SW 1271 (cell line): ENCODE results near the gene RNH1.

ENCODE experiments used
- DNase-seq, 2 experiments: peaks; one replicate each; lab custom pipeline; 2025; lab: John Stamatoyannopoulos, UW

The RNH1 gene

GRCh38 chr11:537622-538430, 30.8 kb upstream of the RNH1 start:
- DNase-seq, result no peak

DNA sequence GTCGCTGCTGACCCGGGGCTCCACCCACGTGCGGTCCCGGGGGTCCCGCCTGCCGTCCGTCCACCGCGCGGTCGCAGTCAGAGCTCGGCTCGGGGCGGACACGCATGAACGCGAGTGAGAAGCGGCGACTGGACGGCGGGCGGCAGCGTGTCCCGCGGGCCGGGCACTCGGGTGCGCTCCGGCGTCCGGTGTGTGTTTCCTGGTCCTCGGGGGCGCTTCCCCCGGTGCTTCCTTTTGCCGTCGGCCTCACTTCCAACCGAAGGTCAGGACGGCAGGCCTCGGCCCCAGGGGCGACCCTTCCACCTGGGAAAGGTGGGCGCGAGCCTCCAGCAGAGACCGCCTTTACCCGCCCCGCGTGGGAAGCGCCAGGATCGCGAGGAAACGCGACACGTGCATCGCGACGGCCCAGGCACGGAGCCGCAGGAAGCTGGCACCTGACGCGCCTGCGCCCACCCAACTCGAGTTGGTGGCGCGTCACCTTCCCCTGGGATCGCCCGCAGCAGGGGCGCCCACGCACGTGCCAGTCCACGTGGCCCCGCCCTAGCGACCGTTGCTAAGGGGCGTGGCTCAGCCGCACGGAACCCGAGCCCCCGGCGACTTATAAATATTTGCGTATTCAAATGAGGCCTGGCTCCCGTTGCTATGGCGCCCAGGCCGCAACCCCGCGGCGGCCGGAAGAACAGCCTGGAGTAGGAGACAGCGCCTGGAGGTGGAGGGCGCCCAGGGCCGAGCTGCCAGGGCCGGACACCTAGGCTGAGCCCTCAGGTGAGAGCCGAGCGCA, 30.0 kb upstream of the RNH1 start, which contains the start of gene LRRC56:
Gene LRRC56 (plus strand): TSS at position 687 of the 781 bp plus-strand sequence. CDS start 3,158 bp downstream, outside the sequence.
- peak in 1 of 2 experiments; percentile 49 for DNase-seq

- DNase-seq, result peak; percentile 70 to 87
Measured at GRCh38 chr11:535519-536454, 28.7 kb upstream of the RNH1 start, which contains the start of gene HRAS. HRAS (minus strand) TSS chr11:535576.

GRCh38 chr11:535210-535518, 28.1 kb upstream of the RNH1 start:
- DNase-seq, result no peak

- no peak for DNase-seq
Measured at GRCh38 chr11:534396-535209, 27.6 kb upstream of the RNH1 start.

- DNase-seq, result no peak
Measured at GRCh38 chr11:533586-534395, 26.7 kb upstream of the RNH1 start.

DNA sequence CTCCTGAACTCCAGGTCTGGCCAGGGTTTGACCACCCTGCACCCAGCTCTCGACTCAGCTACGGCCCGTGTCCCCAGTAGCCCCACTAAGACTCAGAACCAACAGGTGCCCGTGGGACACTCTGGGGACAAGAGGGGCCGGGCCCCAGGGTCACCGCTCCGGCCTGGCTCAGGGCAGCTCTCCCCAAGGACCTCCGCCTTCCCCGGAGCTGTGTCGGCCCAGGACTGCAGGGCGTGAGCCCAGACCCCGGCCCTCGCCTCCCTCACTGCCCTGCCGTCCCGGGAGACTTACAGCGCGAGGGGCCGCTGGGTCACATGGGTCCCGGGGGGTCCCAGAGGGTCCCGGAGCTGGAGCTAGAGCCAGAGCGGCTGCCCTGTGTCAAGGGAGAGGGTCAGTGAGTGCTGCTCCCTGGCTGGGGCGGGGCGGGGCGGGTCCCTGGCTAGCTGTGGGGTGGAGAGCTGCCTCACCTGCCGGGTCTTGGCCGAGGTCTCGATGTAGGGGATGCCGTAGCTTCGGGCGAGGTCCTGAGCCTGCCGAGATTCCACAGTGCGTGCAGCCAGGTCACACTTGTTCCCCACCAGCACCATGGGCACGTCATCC, 26.0 kb upstream of the RNH1 start:
- DNase-seq, result no peak

DNA sequence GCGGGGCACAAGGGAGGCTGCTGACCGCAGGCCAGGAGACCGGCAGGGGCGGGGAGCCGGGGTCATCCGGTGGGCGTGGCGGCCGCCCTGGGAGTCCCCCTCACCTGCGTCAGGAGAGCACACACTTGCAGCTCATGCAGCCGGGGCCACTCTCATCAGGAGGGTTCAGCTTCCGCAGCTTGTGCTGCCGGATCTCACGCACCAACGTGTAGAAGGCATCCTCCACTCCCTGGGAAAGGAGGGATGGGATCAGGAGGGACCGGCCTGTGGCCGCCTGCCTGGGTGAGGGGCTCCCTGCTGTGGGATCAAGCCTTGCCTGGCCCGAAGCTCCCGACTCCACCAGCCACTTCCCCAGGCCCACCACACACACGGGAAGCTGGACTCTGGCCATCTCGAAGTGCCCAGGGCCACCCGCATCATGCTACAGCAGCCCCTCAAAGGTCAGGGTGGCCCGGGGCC, 25.5 kb upstream of the RNH1 start:
- DNase-seq, result no peak

- no peak for DNase-seq
Measured at GRCh38 chr11:531919-532526, 25.0 kb upstream of the RNH1 start.

DNA sequence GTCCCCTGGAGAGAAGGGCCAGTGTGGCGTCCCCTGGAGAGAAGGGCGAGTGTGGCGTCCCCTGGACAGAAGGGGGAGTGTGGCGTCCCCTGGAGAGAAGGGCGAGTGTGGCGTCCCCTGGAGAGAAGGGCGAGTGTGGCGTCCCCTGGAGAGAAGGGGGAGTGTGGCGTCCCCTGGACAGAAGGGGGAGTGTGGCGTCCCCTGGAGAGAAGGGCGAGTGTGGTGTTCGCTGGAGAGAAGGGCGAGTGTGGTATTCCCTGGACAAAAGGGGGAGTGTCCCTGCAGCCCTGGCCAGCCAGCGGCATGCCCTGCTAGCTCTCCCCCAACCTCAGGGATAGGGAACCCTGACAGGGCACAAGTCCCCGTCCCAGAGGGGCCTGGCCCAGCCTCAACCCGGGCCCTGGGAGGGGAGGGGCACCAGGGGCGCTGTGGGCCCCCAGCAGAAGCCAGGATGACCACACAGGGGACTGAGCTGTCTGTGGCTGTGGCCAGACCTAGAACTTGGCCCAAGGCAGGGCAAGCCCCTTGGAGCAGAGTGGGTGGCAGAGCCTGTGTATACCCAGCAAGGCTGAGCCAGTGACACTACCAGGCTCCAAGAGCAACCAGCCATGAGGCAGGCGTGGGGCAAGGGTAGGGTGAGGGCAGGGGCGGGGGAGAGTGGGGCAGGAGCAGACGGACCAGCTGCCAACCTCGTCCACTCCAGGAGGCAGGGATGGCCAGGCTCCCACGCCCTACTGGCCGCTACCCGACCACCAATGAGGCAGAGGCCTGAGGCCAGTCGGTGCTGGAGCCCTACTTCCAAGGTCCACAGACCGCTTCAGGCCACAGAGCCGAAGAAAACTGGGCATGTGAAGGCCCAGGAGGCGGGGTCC, 24.2 kb upstream of the RNH1 start:
- no peak for DNase-seq

DNA sequence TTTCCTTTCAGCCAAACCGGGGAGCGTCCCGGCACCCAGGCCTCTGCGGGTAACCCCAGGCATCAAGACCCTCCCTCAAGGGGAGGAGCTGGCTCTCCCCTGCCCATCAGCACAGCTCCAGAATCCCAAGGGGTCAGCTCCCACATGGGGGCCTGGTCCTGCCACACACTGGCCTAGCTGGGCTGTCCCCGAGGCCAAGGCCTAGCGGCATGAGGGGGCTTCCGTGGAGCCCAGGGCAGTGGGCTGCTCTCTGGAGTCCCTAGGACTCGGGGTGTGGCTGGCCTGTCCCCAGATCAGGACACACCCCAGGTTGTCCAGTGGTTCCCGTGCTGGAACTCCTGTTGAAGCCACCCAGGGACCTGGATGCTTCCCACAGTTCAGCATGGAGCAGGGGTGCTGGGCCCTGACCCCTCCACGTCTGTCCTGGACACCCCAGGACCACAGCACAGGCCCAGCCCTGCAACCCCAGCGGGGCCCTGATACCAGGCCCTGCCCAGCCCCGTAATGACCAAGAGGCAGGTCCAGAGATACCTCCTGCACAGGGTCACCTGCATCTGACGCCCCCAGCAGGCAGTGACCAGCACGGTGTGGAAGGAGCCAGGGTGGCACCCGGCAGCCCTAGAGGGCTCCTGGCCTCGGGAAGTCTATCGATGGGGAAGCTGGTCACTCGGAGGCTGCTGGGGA, 22.8 kb upstream of the RNH1 start:
- DNase-seq, result no peak

- no peak for DNase-seq
Measured at GRCh38 chr11:528815-529727, 22.0 kb upstream of the RNH1 start.

GRCh38 chr11:528166-528814, 21.2 kb upstream of the RNH1 start:
- DNase-seq, result no peak

DNA sequence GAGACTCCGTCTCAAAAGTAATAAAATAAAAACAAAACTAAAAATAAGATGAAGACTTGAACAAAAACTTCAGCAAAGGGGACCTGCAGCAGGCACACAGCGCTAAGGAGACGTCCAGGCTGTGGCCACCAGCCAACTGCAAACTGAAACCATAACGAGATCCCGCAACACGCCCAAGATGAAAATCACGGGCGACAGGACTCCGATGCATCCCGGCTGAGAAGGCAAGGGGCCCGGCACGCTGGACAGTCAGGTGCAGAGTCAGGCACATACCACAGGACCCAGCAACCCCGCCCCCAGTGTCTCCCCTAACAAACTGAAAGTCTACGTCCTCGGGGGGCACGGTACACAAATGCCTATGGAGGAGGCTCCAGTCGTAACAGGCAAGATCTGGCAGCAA, 19.1 kb upstream of the RNH1 start:
- no peak for DNase-seq

DNA sequence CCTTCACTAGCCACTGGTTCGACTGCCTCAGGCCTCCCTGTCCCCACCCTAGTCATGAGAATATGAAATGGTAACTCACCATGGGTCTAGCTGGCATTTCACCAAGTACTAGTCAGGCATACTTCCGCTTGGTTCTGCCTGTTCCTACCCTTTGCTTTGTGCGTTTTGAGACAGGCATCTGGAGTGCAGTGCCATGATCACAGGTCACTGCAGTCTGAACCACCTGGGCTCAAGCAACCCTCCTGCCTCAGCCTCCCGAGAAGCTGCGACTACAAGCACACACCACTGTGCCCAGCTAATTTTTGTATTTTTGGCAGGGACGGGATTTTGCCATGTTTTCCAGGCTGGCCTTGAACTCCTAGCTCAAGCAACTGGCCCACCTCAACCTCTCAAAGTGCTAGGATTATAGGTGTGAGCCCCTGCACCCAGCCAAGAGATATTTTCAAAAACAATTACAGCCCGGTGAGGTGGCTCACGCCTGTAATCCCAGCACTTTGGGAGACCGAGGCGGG, 14.2 kb upstream of the RNH1 start:
- DNase-seq, result no peak
